Neural progenitor cell (in vitro differentiated cells): ENCODE results near the gene DIP2A. TPM values are rescaled to one million over a fixed set of nuclear protein-coding genes. Genes with fewer than 3 reads are reported as not detected.
A peak's percentile ranks its signal among the peaks of the same experiment; 100 is the strongest.

Experiments
- DNase-seq: peaks from one replicate; pipeline ENCODE4 v3.0.0-alpha.2; 2016; ENCODE audit warnings: low spot score
- H2AFZ ChIP-seq: fragments of 200-600 bp; sonication (generic); replicated peaks from 2 replicates; pipeline ENCODE4 v1.6.1; 2016; ENCODE audit warnings: antibody characterized with exemption
- H3F3A ChIP-seq: fragments of 200-600 bp; sonication (generic); 2 replicates; pipeline ENCODE4 v1.6.1; 2016; ENCODE audit warnings: antibody characterized with exemption, low read depth
- H3K27ac ChIP-seq: fragments of 200-600 bp; sonication (generic); 2 replicates; pipeline ENCODE4 v1.5.1; 2016; ENCODE audit warnings: mild to moderate bottlenecking
- H3K27me3 ChIP-seq: fragments of 200-600 bp; sonication (generic); 2 replicates; pipeline ENCODE4 v1.6.1; 2016; ENCODE audit warnings: mild to moderate bottlenecking, moderate library complexity
- H3K36me3 ChIP-seq: fragments of 200-600 bp; sonication (generic); 2 replicates; pipeline ENCODE4 v1.5.1; 2016
- H3K4me1 ChIP-seq: fragments of 200-600 bp; sonication (generic); 2 replicates; pipeline ENCODE4 v1.6.1; 2016; ENCODE audit warnings: mixed run types
- H3K4me2 ChIP-seq: fragments of 200-600 bp; sonication (generic); 2 replicates; pipeline ENCODE4 v1.6.1; 2016
- H3K4me3 ChIP-seq: fragments of 200-600 bp; sonication (generic); 2 replicates; pipeline ENCODE4 v1.5.1; 2016
- H3K79me2 ChIP-seq: fragments of 200-600 bp; sonication (generic); 2 replicates; pipeline ENCODE4 v1.6.1; 2016; ENCODE audit warnings: low read depth
- H3K9ac ChIP-seq: fragments of 200-600 bp; sonication (generic); 2 replicates; pipeline ENCODE4 v1.6.1; 2016
- H3K9me3 ChIP-seq: fragments of 200-600 bp; sonication (generic); 2 replicates; pipeline ENCODE4 v1.5.1; 2016; ENCODE audit warnings: low read depth
- H4K20me1 ChIP-seq: fragments of 200-600 bp; sonication (generic); 2 replicates; pipeline ENCODE4 v1.6.1; 2016; ENCODE audit warnings: low read depth
- H3K27ac Mint-ChIP-seq: 3 replicates; pipeline ENCODE4 v1.8.0; 2021; ENCODE audit warnings: mixed read lengths
- H3K27me3 Mint-ChIP-seq: 2 replicates; pipeline ENCODE4 v1.8.0; 2022; ENCODE audit warnings: low read depth, mild to moderate bottlenecking, inconsistent platforms, moderate library complexity, mixed read lengths; ENCODE audit not compliant: insufficient read depth
- H3K36me3 Mint-ChIP-seq: 3 replicates; pipeline ENCODE4 v1.8.0; 2021; ENCODE audit warnings: mixed read lengths
- H3K4me1 Mint-ChIP-seq: 3 replicates; pipeline ENCODE4 v1.8.0; 2021; ENCODE audit warnings: mixed read lengths
- H3K4me3 Mint-ChIP-seq: 3 replicates; pipeline ENCODE4 v1.8.0; 2021; ENCODE audit warnings: mild to moderate bottlenecking, moderate library complexity, mixed read lengths
- H3K9me3 Mint-ChIP-seq: 3 replicates; pipeline ENCODE4 v1.8.0; 2020; ENCODE audit warnings: mixed read lengths
- EZH2 ChIP-seq: fragments of 200-600 bp; sonication (generic); IDR thresholded peaks from 2 replicates; pipeline ENCODE4 v1.6.1; 2017; ENCODE audit warnings: antibody characterized with exemption, mild to moderate bottlenecking, moderate library complexity
- EZH2phosphoT487 ChIP-seq: fragments of 200-600 bp; sonication (generic); IDR thresholded peaks from 2 replicates; pipeline ENCODE4 v1.6.1; 2017; ENCODE audit warnings: antibody characterized with exemption
- total RNA-seq: library from RNA; depleted of rRNA; stranded (reverse); fragments of >200 nt; gene quantifications from 2 replicates; pipeline ENCODE4 v1.2.3, GENCODE V29; 2015; ENCODE audit warnings: low replicate concordance
- TF ChIP-seq, protein P1 (sequence below): fragments of 200-600 bp; sonication (generic); IDR thresholded peaks from 2 replicates; pipeline ENCODE4 v1.5.1; 2017; ENCODE audit warnings: antibody characterized with exemption, mild to moderate bottlenecking

Gene DIP2A
- total RNA-seq, 1 donor from 2014 or later: 50.7 TPM

DNA sequence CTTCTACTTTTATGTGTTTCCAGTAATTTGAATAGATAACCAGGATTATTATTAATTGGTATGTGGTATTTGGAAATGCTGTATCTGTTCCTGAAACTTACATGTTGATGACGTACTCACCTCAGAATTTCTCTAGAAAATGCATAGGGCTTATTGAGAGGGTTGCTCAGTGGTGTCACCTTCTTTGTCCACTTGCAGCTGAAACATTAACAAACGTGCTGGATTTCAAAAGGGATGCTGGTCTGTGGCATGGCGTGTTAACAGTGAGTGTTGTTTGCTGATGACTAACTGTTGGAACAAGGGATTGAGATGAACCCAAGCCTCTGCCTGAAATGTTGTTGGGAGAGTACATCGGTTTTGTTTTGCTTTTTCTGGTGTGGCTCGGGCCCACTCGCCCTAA is 78.3 kb downstream of the DIP2A start:
- H3K4me3 Mint-ChIP-seq: no peak overlapping the region
- H3K4me2 ChIP-seq: no peak overlapping the region
- no peaks in the 10 kb centered on the region for H3K27me3 ChIP-seq
- no peak overlapping the region for H3K4me3 ChIP-seq
- no peak overlapping the region for H2AFZ ChIP-seq
- peaks cover 31% of the 10 kb centered on the region for H3K36me3 Mint-ChIP-seq
- H3K9me3 Mint-ChIP-seq: no peaks in the 10 kb centered on the region
- no peaks in the 10 kb centered on the region for H3F3A ChIP-seq
- H3K9ac ChIP-seq: no peak overlapping the region
- no peaks in the 10 kb centered on the region for H4K20me1 ChIP-seq
- DNase-seq: no peak
- H3K36me3 ChIP-seq: peaks cover 5% of the 10 kb centered on the region
- H3K4me1 Mint-ChIP-seq: no peaks in the 10 kb centered on the region
- no peak overlapping the region for H3K27ac ChIP-seq
- H3K27ac Mint-ChIP-seq: no peak overlapping the region
- no peaks in the 10 kb centered on the region for H3K79me2 ChIP-seq
- H3K27me3 Mint-ChIP-seq: peaks cover 2% of the 10 kb centered on the region
- no peaks in the 10 kb centered on the region for H3K4me1 ChIP-seq
- H3K9me3 ChIP-seq: no peaks in the 10 kb centered on the region
- TF ChIP-seq, protein P1, sequence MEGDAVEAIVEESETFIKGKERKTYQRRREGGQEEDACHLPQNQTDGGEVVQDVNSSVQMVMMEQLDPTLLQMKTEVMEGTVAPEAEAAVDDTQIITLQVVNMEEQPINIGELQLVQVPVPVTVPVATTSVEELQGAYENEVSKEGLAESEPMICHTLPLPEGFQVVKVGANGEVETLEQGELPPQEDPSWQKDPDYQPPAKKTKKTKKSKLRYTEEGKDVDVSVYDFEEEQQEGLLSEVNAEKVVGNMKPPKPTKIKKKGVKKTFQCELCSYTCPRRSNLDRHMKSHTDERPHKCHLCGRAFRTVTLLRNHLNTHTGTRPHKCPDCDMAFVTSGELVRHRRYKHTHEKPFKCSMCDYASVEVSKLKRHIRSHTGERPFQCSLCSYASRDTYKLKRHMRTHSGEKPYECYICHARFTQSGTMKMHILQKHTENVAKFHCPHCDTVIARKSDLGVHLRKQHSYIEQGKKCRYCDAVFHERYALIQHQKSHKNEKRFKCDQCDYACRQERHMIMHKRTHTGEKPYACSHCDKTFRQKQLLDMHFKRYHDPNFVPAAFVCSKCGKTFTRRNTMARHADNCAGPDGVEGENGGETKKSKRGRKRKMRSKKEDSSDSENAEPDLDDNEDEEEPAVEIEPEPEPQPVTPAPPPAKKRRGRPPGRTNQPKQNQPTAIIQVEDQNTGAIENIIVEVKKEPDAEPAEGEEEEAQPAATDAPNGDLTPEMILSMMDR: no peak
- TF ChIP-seq EZH2phosphoT487 (no peak), EZH2 (no peak)

DNA sequence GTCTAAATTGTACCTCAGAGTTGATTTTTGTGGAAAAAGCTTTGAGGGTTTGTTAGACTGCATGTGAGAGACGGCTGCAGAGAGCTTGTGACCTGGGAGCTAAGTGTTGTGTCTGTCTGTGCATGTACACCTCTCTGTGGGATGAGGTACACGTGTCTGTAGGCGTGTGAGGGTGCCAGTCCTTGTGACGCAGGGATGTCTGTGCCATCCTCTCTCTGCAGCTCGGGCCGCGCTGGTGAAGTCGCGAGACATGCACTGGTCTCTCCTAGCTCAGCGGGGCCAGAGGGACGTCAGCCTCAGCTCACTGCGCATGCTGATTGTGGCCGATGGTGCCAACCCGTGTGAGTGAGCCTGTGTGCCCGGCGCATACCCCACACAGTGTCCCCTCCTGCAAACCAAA is 79.6 kb downstream of the DIP2A start:
- Mint-ChIP-seq H3K4me3 (no peak overlapping the region), H3K36me3 (peaks cover 31% of the 10 kb centered on the region), H3K27ac (no peak overlapping the region), H3K9me3 (no peaks in the 10 kb centered on the region), H3K4me1 (no peaks in the 10 kb centered on the region), H3K27me3 (peaks cover 2% of the 10 kb centered on the region)
- H3K4me2 ChIP-seq: no peak overlapping the region
- no peak overlapping the region for H3K4me3 ChIP-seq
- H3F3A ChIP-seq: no peaks in the 10 kb centered on the region
- TF ChIP-seq EZH2 (no peak), EZH2phosphoT487 (no peak)
- TF ChIP-seq, protein P1: no peak
- H3K27me3 ChIP-seq: no peaks in the 10 kb centered on the region
- no peak for DNase-seq
- H2AFZ ChIP-seq: no peak overlapping the region
- H3K36me3 ChIP-seq: no peaks in the 10 kb centered on the region
- H3K79me2 ChIP-seq: no peaks in the 10 kb centered on the region
- no peaks in the 10 kb centered on the region for H4K20me1 ChIP-seq
- no peaks in the 10 kb centered on the region for H3K4me1 ChIP-seq
- H3K9ac ChIP-seq: no peak overlapping the region
- H3K27ac ChIP-seq: no peak overlapping the region
- H3K9me3 ChIP-seq: no peaks in the 10 kb centered on the region

DNA sequence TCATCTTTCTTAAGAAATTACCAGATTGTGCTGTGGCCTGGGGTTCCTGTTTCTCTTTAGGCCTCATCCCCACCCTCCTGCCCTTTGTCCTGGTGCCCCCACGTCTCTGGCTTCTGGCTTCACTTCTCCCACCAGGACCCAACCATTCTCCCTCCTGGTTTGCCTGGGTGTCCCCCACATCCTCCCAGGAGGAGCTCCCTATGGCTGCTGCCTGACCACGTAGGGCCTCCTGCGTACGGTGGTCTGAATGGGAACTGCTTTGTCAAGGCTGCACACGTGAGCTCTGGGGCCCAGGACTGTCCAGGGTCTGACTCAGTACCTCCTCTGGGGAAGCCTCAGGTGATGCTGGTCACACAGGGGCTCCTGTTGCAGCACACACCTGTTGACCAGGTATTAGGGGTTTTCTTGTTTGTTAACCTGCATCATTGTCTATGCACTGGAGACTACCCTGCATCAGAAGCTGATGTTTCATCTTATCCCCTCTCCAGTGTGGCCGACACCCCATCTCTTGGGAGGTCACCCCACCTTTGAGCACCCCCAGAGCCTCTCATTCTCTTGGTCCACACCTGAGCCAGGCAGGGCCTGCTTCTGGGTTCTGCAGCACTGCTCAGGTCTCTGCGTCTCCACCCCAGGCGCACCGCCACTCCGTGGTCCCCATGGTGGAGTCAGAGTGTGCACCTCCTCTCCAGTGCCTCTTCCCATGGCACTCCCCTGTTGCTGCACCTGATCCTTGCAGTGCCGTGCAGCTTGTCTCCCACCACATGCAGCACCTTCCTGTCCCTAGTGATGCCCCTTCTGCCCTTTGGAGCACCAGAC is 80.4 kb downstream of the DIP2A start:
- Histone ChIP-seq H3K9ac (no peak overlapping the region), H3F3A (no peaks in the 10 kb centered on the region), H3K4me2 (no peak overlapping the region), H2AFZ (no peak overlapping the region), H3K9me3 (no peaks in the 10 kb centered on the region), H3K36me3 (no peaks in the 10 kb centered on the region), H3K79me2 (no peaks in the 10 kb centered on the region), H3K4me3 (no peak overlapping the region), H3K27ac (no peak overlapping the region), H4K20me1 (no peaks in the 10 kb centered on the region), H3K4me1 (no peaks in the 10 kb centered on the region), H3K27me3 (no peaks in the 10 kb centered on the region)
- Mint-ChIP-seq H3K4me3 (no peak overlapping the region), H3K4me1 (no peaks in the 10 kb centered on the region), H3K27me3 (peaks cover 2% of the 10 kb centered on the region), H3K27ac (peak overlapping the region; percentile 24), H3K9me3 (no peaks in the 10 kb centered on the region), H3K36me3 (peaks cover 33% of the 10 kb centered on the region)
- TF ChIP-seq EZH2 (no peak), EZH2phosphoT487 (no peak)
- TF ChIP-seq, protein P1: no peak
- DNase-seq: no peak
